Measurements from ENCODE around the gene NEAT1.

DNA sequence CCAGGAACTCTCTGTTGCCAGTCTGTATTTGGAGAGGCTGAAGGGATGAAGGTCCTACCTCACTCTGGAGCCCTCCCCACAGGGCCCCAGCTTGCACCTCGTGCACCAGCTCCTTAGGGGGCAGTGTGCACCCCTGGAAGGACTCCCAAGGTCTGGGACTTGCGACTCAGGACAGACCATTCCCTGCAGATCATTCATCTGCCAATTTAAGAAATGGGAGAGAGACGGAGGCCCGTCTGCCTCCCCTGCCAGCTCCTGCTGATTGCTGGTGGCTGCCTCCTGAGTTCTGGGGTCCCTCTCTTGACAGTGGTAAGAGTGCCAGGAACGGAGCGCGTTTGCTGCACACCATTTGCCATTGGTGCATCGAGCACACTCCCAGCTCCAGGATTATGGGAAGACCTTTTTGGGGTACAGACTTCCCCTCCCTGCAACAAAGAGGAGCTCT lies 48.9 kb downstream of the NEAT1 start:
- TF ChIP-seq, protein P1, sequence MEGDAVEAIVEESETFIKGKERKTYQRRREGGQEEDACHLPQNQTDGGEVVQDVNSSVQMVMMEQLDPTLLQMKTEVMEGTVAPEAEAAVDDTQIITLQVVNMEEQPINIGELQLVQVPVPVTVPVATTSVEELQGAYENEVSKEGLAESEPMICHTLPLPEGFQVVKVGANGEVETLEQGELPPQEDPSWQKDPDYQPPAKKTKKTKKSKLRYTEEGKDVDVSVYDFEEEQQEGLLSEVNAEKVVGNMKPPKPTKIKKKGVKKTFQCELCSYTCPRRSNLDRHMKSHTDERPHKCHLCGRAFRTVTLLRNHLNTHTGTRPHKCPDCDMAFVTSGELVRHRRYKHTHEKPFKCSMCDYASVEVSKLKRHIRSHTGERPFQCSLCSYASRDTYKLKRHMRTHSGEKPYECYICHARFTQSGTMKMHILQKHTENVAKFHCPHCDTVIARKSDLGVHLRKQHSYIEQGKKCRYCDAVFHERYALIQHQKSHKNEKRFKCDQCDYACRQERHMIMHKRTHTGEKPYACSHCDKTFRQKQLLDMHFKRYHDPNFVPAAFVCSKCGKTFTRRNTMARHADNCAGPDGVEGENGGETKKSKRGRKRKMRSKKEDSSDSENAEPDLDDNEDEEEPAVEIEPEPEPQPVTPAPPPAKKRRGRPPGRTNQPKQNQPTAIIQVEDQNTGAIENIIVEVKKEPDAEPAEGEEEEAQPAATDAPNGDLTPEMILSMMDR (IDR thresholded peaks at IDR 0.05) = peak; percentile 59 to 78 (median 73)
- no peak for TF ChIP-seq POLR2A (IDR thresholded peaks at IDR 0.05; ENCODE audit: low read depth)
- peak; percentile 12 for TF ChIP-seq EP300 (IDR thresholded peaks at IDR 0.05)

Data from esophagus muscularis mucosa (tissue), 4 donors.